ENCODE results near the gene SLX9. TPM values are rescaled to one million over a fixed set of nuclear protein-coding genes. Genes with fewer than 3 reads are reported as not detected.

SLX9 gene
- total RNA-seq, 1 donor from 2014 or later = 80.8 TPM

GRCh38 chr21:45003331-45004058 is 63.7 kb downstream of the SLX9 start:
- peaks cover 20% of the 10 kb centered on the region for H3K27me3 Mint-ChIP-seq
- H3K4me3 Mint-ChIP-seq = no peak overlapping the region
- H3K4me1 Mint-ChIP-seq = peaks cover 5% of the 10 kb centered on the region
- no peaks in the 10 kb centered on the region for H3K9me3 Mint-ChIP-seq
- intact Hi-C loops (cut with micrococcal nuclease) = no loop called here
- no peaks in the 10 kb centered on the region for H3K36me3 Mint-ChIP-seq (ENCODE audit: low read depth)
- H3K27ac Mint-ChIP-seq = no peak overlapping the region
- DNase-seq = no peak

- Mint-ChIP-seq H3K27me3 (peaks cover 25% of the 10 kb centered on the region), H3K4me3 (no peak overlapping the region), H3K36me3 (ENCODE audit: low read depth) (no peaks in the 10 kb centered on the region), H3K4me1 (peaks cover 5% of the 10 kb centered on the region), H3K27ac (no peak overlapping the region), H3K9me3 (no peaks in the 10 kb centered on the region)
- DNase-seq = no peak
- intact Hi-C loops (cut with micrococcal nuclease) = no loop called here
Measured at GRCh38 chr21:45004059-45004422, 64.2 kb downstream of the SLX9 start.

GRCh38 chr21:45004481-45005247 is 64.8 kb downstream of the SLX9 start:
- intact Hi-C loops (cut with micrococcal nuclease) = no loop called here
- Mint-ChIP-seq H3K4me3 (no peak overlapping the region), H3K9me3 (no peaks in the 10 kb centered on the region), H3K4me1 (peaks cover 5% of the 10 kb centered on the region), H3K27me3 (peaks cover 31% of the 10 kb centered on the region), H3K36me3 (ENCODE audit: low read depth) (no peaks in the 10 kb centered on the region), H3K27ac (no peak overlapping the region)
- no peak for DNase-seq

GRCh38 chr21:45006536-45007095 is 66.8 kb downstream of the SLX9 start:
- Mint-ChIP-seq H3K4me1 (peaks cover 5% of the 10 kb centered on the region), H3K27me3 (peaks cover 49% of the 10 kb centered on the region), H3K36me3 (ENCODE audit: low read depth) (no peaks in the 10 kb centered on the region), H3K4me3 (no peak overlapping the region), H3K9me3 (no peaks in the 10 kb centered on the region), H3K27ac (no peak overlapping the region)
- intact Hi-C loops (cut with micrococcal nuclease) = no loop called here
- no peak for DNase-seq

- Mint-ChIP-seq H3K9me3 (no peaks in the 10 kb centered on the region), H3K4me3 (no peak overlapping the region), H3K4me1 (peaks cover 5% of the 10 kb centered on the region), H3K27ac (no peak overlapping the region), H3K36me3 (ENCODE audit: low read depth) (no peaks in the 10 kb centered on the region), H3K27me3 (peaks cover 49% of the 10 kb centered on the region)
- intact Hi-C loops (cut with micrococcal nuclease) = no loop called here
- DNase-seq = no peak
Measured at GRCh38 chr21:45009616-45010015, 69.8 kb downstream of the SLX9 start.

- H3K36me3 Mint-ChIP-seq (ENCODE audit: low read depth) = no peaks in the 10 kb centered on the region
- peaks cover 53% of the 10 kb centered on the region for H3K27me3 Mint-ChIP-seq
- intact Hi-C loops (cut with micrococcal nuclease) = no loop called here
- no peak overlapping the region for H3K4me3 Mint-ChIP-seq
- no peak for DNase-seq
- H3K4me1 Mint-ChIP-seq = peaks cover 1% of the 10 kb centered on the region
- no peaks in the 10 kb centered on the region for H3K9me3 Mint-ChIP-seq
- no peak overlapping the region for H3K27ac Mint-ChIP-seq
Measured at GRCh38 chr21:45010096-45010495, 70.3 kb downstream of the SLX9 start.

- no peaks in the 10 kb centered on the region for H3K9me3 Mint-ChIP-seq
- H3K4me3 Mint-ChIP-seq = no peak overlapping the region
- no peaks in the 10 kb centered on the region for H3K4me1 Mint-ChIP-seq
- intact Hi-C loops (cut with micrococcal nuclease) = no loop called here
- peaks cover 55% of the 10 kb centered on the region for H3K27me3 Mint-ChIP-seq
- H3K27ac Mint-ChIP-seq = no peak overlapping the region
- no peak for DNase-seq
- H3K36me3 Mint-ChIP-seq (ENCODE audit: low read depth) = no peaks in the 10 kb centered on the region
Measured at GRCh38 chr21:45010860-45011259, 71.0 kb downstream of the SLX9 start.

- H3K9me3 Mint-ChIP-seq = no peaks in the 10 kb centered on the region
- DNase-seq = no peak
- intact Hi-C loops (cut with micrococcal nuclease) = no loop called here
- H3K27me3 Mint-ChIP-seq = peaks cover 59% of the 10 kb centered on the region
- no peak overlapping the region for H3K27ac Mint-ChIP-seq
- H3K4me1 Mint-ChIP-seq = no peaks in the 10 kb centered on the region
- no peaks in the 10 kb centered on the region for H3K36me3 Mint-ChIP-seq (ENCODE audit: low read depth)
- no peak overlapping the region for H3K4me3 Mint-ChIP-seq
Measured at GRCh38 chr21:45011426-45011825, 71.6 kb downstream of the SLX9 start.

- H3K9me3 Mint-ChIP-seq = no peaks in the 10 kb centered on the region
- no peak overlapping the region for H3K27ac Mint-ChIP-seq
- no peaks in the 10 kb centered on the region for H3K4me1 Mint-ChIP-seq
- H3K36me3 Mint-ChIP-seq (ENCODE audit: low read depth) = no peaks in the 10 kb centered on the region
- intact Hi-C loops (cut with micrococcal nuclease) = no loop called here
- no peak for DNase-seq
- no peak overlapping the region for H3K4me3 Mint-ChIP-seq
- peaks cover 57% of the 10 kb centered on the region for H3K27me3 Mint-ChIP-seq
Measured at GRCh38 chr21:45011911-45012661, 72.3 kb downstream of the SLX9 start.

GRCh38 chr21:45012662-45013259 is 72.9 kb downstream of the SLX9 start:
- no peaks in the 10 kb centered on the region for H3K9me3 Mint-ChIP-seq
- no peaks in the 10 kb centered on the region for H3K36me3 Mint-ChIP-seq (ENCODE audit: low read depth)
- peaks cover 3% of the 10 kb centered on the region for H3K4me1 Mint-ChIP-seq
- no peak for DNase-seq
- intact Hi-C loops (cut with micrococcal nuclease) = no loop called here
- peaks cover 58% of the 10 kb centered on the region for H3K27me3 Mint-ChIP-seq
- H3K4me3 Mint-ChIP-seq = no peak overlapping the region
- H3K27ac Mint-ChIP-seq = no peak overlapping the region

- Mint-ChIP-seq H3K36me3 (ENCODE audit: low read depth) (no peaks in the 10 kb centered on the region), H3K27me3 (peaks cover 59% of the 10 kb centered on the region), H3K4me1 (peaks cover 5% of the 10 kb centered on the region), H3K27ac (no peak overlapping the region), H3K4me3 (no peak overlapping the region), H3K9me3 (no peaks in the 10 kb centered on the region)
- intact Hi-C loops (cut with micrococcal nuclease) = no loop called here
- no peak for DNase-seq
Measured at GRCh38 chr21:45013260-45013841, 73.5 kb downstream of the SLX9 start.

- intact Hi-C loops (cut with micrococcal nuclease) = no loop called here
- Mint-ChIP-seq H3K27me3 (peaks cover 50% of the 10 kb centered on the region), H3K4me3 (no peak overlapping the region), H3K9me3 (no peaks in the 10 kb centered on the region), H3K27ac (no peak overlapping the region), H3K4me1 (peaks cover 5% of the 10 kb centered on the region), H3K36me3 (ENCODE audit: low read depth) (no peaks in the 10 kb centered on the region)
- DNase-seq = no peak
Measured at GRCh38 chr21:45014747-45015468, 75.1 kb downstream of the SLX9 start.

GRCh38 chr21:45015469-45015860 is 75.6 kb downstream of the SLX9 start:
- Mint-ChIP-seq H3K9me3 (no peaks in the 10 kb centered on the region), H3K4me1 (peaks cover 5% of the 10 kb centered on the region), H3K36me3 (ENCODE audit: low read depth) (no peaks in the 10 kb centered on the region), H3K4me3 (no peak overlapping the region), H3K27ac (no peak overlapping the region), H3K27me3 (peaks cover 46% of the 10 kb centered on the region)
- intact Hi-C loops (cut with micrococcal nuclease) = no loop called here
- no peak for DNase-seq

Data from activated CD4-positive, alpha-beta T cell treated with anti-CD3 and anti-CD28 coated beads, Interleukin-2, amount 10 ng/mL, durations not matched to agents 24 days and 14 days (primary cell).